Measurements from ENCODE around the gene ZDHHC3.
A peak's percentile ranks its signal among the peaks of the same experiment; 100 is the strongest.

Gene ZDHHC3

GRCh38 chr3:44976002-44976815 lies at the start of gene ZDHHC3, which contains the start of gene EXOSC7:
Gene ZDHHC3 (minus strand): TSS chr3:44976174. CDS start chr3:44959436, 16,738 bp downstream.
Gene EXOSC7 (plus strand): TSS chr3:44976244. CDS start chr3:44976278, 34 bp downstream.
- peak; percentile 85 for DNase-seq

- no peak for DNase-seq
These were observed 48.7 kb upstream of the ZDHHC3 start for GRCh38 chr3:45024542-45025255.

GRCh38 chr3:45023675-45024074 lies 47.7 kb upstream of the ZDHHC3 start:
- no peak for DNase-seq

- no peak for DNase-seq
These were observed 45.7 kb upstream of the ZDHHC3 start for GRCh38 chr3:45021524-45022297.

GRCh38 chr3:45020534-45020933 lies 44.6 kb upstream of the ZDHHC3 start:
- DNase-seq: no peak

GRCh38 chr3:45017821-45018220 lies 41.8 kb upstream of the ZDHHC3 start:
- no peak for DNase-seq

- no peak for DNase-seq
These were observed 40.9 kb upstream of the ZDHHC3 start for GRCh38 chr3:45016916-45017315.

- no peak for DNase-seq
These were observed 36.6 kb upstream of the ZDHHC3 start for GRCh38 chr3:45012577-45012976.

- no peak for DNase-seq
These were observed 36.0 kb upstream of the ZDHHC3 start for GRCh38 chr3:45011756-45012508.

- DNase-seq: no peak
These were observed 34.9 kb upstream of the ZDHHC3 start for GRCh38 chr3:45010811-45011333.

GRCh38 chr3:45009868-45010267 lies 33.9 kb upstream of the ZDHHC3 start:
- DNase-seq: no peak

- no peak for DNase-seq
These were observed 32.1 kb upstream of the ZDHHC3 start for GRCh38 chr3:45008117-45008516.

GRCh38 chr3:45007091-45007490 lies 31.1 kb upstream of the ZDHHC3 start:
- DNase-seq: no peak

GRCh38 chr3:45003859-45004258 lies 27.9 kb upstream of the ZDHHC3 start:
- DNase-seq: no peak

GRCh38 chr3:45003406-45003805 lies 27.4 kb upstream of the ZDHHC3 start:
- no peak for DNase-seq

GRCh38 chr3:45002720-45003119 lies 26.7 kb upstream of the ZDHHC3 start:
- DNase-seq: no peak

GRCh38 chr3:45002139-45002660 lies 26.2 kb upstream of the ZDHHC3 start:
- no peak for DNase-seq

- no peak for DNase-seq
These were observed 25.8 kb upstream of the ZDHHC3 start for GRCh38 chr3:45001738-45002137.

- DNase-seq: no peak
These were observed 24.8 kb upstream of the ZDHHC3 start for GRCh38 chr3:45000823-45001222.

- no peak for DNase-seq
These were observed 23.8 kb upstream of the ZDHHC3 start for GRCh38 chr3:44999782-45000181.

GRCh38 chr3:44996556-44996969 lies 20.6 kb upstream of the ZDHHC3 start:
- no peak for DNase-seq

GRCh38 chr3:44995142-44995770 lies 19.3 kb upstream of the ZDHHC3 start:
- DNase-seq: no peak

Data from CD4-positive, alpha-beta T cell treated with Interleukin-4 for 4 hours (primary cell).